GM12878 (cell line): ENCODE results near the gene FOXD1. TPM values are rescaled to one million over a fixed set of nuclear protein-coding genes. Genes with fewer than 3 reads are reported as not detected.

Experiments
- ATAC-seq: fragments of 200-7000 bp; cut with Tn5 transposase; 3 replicates; pipeline ENCODE4 v1.9.1; 2020; ENCODE audit warnings: mild to moderate bottlenecking, moderate library complexity
- BruUV-seq: library from RNA; stranded (reverse); fragments of 400-500 nt; replicated peaks from 2 replicates; lab custom pipeline; 2021; lab: Mats Ljungman, UMichigan
- CTCF ChIA-PET: fragments of 300-600 bp; sonication (Branson Sonifier 250); formaldehyde crosslinking; extraction: SDS; loops from one replicate; lab custom pipeline; 2021; ENCODE audit warnings: inconsistent platforms; lab: Yijun Ruan, JAX
- POLR2A ChIA-PET: fragments of 350-600 bp; formaldehyde crosslinking; extraction: SDS; loops from one replicate; lab custom pipeline; 2021; ENCODE audit warnings: inconsistent platforms; lab: Charles Lee
- RAD21 ChIA-PET: fragments of 300-600 bp; sonication (Branson Sonifier 250); formaldehyde crosslinking; loops from one replicate; lab custom pipeline; 2023; ENCODE audit warnings: antibody characterized with exemption; ENCODE audit not compliant: unreplicated experiment; lab: Charles Lee
- SMC1A ChIA-PET: fragments of 300-600 bp; sonication (Branson Sonifier 250); formaldehyde crosslinking; loops from one replicate; lab custom pipeline; 2023; ENCODE audit not compliant: unreplicated experiment, uncharacterized antibody; lab: Charles Lee
- DNase-seq: peaks from one replicate; pipeline ENCODE4 v3.0.0-alpha.2; 2011; ENCODE audit warnings: low read depth, low spot score
- FAIRE-seq: peaks from 3 replicates; lab custom pipeline; 2011; peaks lifted over from hg19 to GRCh38; lab: Jason Lieb, UNC
- H2AFZ ChIP-seq: 2 replicates; pipeline ENCODE4 v1.6.0; 2011; ENCODE audit warnings: low read depth, low read length, control low read depth; ENCODE audit not compliant: control insufficient read depth
- H3K27ac ChIP-seq: 2 replicates; pipeline ENCODE4 v1.5.1; 2011; ENCODE audit warnings: control low read depth; ENCODE audit not compliant: control insufficient read depth, insufficient read depth
- H3K27me3 ChIP-seq, 2 experiments: replicated peaks in 1 of 2; 2 replicates each; pipeline versions ENCODE4 v1.6.0 to v1.6.1; 2011; ENCODE audit warnings: low read length in 1 of 2; ENCODE audit not compliant: control insufficient read depth in 2 of 2, insufficient read depth in 2 of 2
- H3K36me3 ChIP-seq, 2 experiments: 2 replicates each; pipeline ENCODE4 v1.5.1; 2011; ENCODE audit warnings: low read length in 1 of 2; ENCODE audit not compliant: control insufficient read depth in 2 of 2, insufficient read depth in 2 of 2
- H3K4me1 ChIP-seq: 2 replicates; pipeline ENCODE4 v1.6.1; 2011; ENCODE audit warnings: mild to moderate bottlenecking, low read length, moderate library complexity, mixed read lengths; ENCODE audit not compliant: control insufficient read depth, insufficient read depth
- H3K4me2 ChIP-seq: 2 replicates; pipeline ENCODE4 v1.6.0; 2011; ENCODE audit warnings: control low read depth; ENCODE audit not compliant: control insufficient read depth, insufficient read depth
- H3K4me3 ChIP-seq: fragments of 200-600 bp; sonication (generic); 2 replicates; pipeline ENCODE4 v1.5.1; 2016
- H3K79me2 ChIP-seq: 2 replicates; pipeline ENCODE4 v1.6.0; 2011; ENCODE audit warnings: low read length; ENCODE audit not compliant: control insufficient read depth, insufficient read depth
- H3K9ac ChIP-seq: 2 replicates; pipeline ENCODE4 v1.8.0; 2011; ENCODE audit warnings: low read length, control low read depth, mixed read lengths; ENCODE audit not compliant: control insufficient read depth, insufficient read depth
- H3K9me3 ChIP-seq: replicated peaks from 3 replicates; pipeline ENCODE4 v1.5.1; 2011; ENCODE audit warnings: mild to moderate bottlenecking, low read length; ENCODE audit not compliant: control insufficient read depth, insufficient read depth
- H4K20me1 ChIP-seq: 2 replicates; pipeline ENCODE4 v1.6.0; 2011; ENCODE audit not compliant: control insufficient read depth, insufficient read depth
- BCL11A ChIP-seq: IDR thresholded peaks from 2 replicates; pipeline ENCODE4 v1.6.1; 2011; ENCODE audit warnings: low read depth, low read length
- BMI1 ChIP-seq: fragments of 450-650 bp; IDR thresholded peaks from 2 replicates; pipeline ENCODE4 v1.6.1; 2016; ENCODE audit warnings: mild to moderate bottlenecking, moderate library complexity, borderline replicate concordance
- EGR1 ChIP-seq, 2 experiments: IDR thresholded peaks; 1 replicate in 1 of 2; 2 replicates in 1 of 2; pipeline ENCODE4 v1.6.1; 2011 to 2012; ENCODE audit warnings: low read depth in 2 of 2, low read length in 2 of 2, borderline replicate concordance in 1 of 2, mild to moderate bottlenecking in 1 of 2, moderate library complexity in 1 of 2
- EP300 ChIP-seq, 2 experiments: fragments of 150-350 bp in 1 of 2; IDR thresholded peaks; 2 replicates each; pipeline ENCODE4 v1.6.1; 2011 to 2012; ENCODE audit warnings: low read depth in 2 of 2, low read length in 2 of 2, borderline replicate concordance in 1 of 2, improper control_type of control experiment in 1 of 2, inconsistent platforms in 1 of 2; ENCODE audit not compliant: control insufficient read depth in 1 of 2
- FOXK2 ChIP-seq: fragments of 450-650 bp; IDR thresholded peaks from 2 replicates; pipeline ENCODE4 v1.6.1; 2017; ENCODE audit warnings: mild to moderate bottlenecking, moderate library complexity
- HDAC6 ChIP-seq: fragments of 200-600 bp; sonication (generic); IDR thresholded peaks from one replicate; pipeline ENCODE4 v1.8.0; 2017; ENCODE audit warnings: antibody characterized with exemption; ENCODE audit not compliant: unreplicated experiment
- MTA2 ChIP-seq: fragments of 450-650 bp; IDR thresholded peaks from 2 replicates; pipeline ENCODE4 v1.6.1; 2016; ENCODE audit warnings: low read depth, mild to moderate bottlenecking, moderate library complexity
- NBN ChIP-seq: fragments of 450-650 bp; IDR thresholded peaks from 2 replicates; pipeline ENCODE4 v1.6.1; 2016
- POLR2A ChIP-seq: IDR thresholded peaks from 2 replicates; pipeline ENCODE4 v1.6.1; 2011; ENCODE audit warnings: low read depth, mild to moderate bottlenecking, low read length
- RBBP5 ChIP-seq: fragments of 200-600 bp; sonication (generic); conservative IDR thresholded peaks from 2 replicates; pipeline ENCODE4 v1.6.1; 2016
- SRF ChIP-seq, 2 experiments: IDR thresholded peaks; 2 replicates each; pipeline ENCODE4 v1.6.1; 2011; ENCODE audit warnings: low read depth in 2 of 2, low read length in 2 of 2, mild to moderate bottlenecking in 1 of 2, moderate library complexity in 1 of 2
- STAT1 ChIP-seq: fragments of 450-650 bp; conservative IDR thresholded peaks from 2 replicates; pipeline ENCODE4 v1.6.1; 2014; ENCODE audit warnings: antibody characterized with exemption, mild to moderate bottlenecking
- TCF7 ChIP-seq: IDR thresholded peaks from 2 replicates; pipeline ENCODE4 v1.6.1; 2014; ENCODE audit warnings: antibody characterized with exemption, borderline replicate concordance
- WGBS: methylation state at CpG from one replicate; pipeline ENCODE4 v1.1.6; 2016; ENCODE audit warnings: low lambda C conversion rate; ENCODE audit not compliant: insufficient replicate concordance, insufficient coverage; ENCODE audit errors: missing lambda C conversion rate; 5-methylcytosine and 5-hydroxymethylcytosine counted together
- in situ Hi-C: fragments of 300-500 bp; cut with MboI; formaldehyde crosslinking; loops from 9 replicates; pipeline ENCODE4 v1.14.3; 2018; ENCODE audit warnings: mixed read lengths
- intact Hi-C: fragments of 100-400 bp; cut with micrococcal nuclease; formaldehyde crosslinking; loops from one replicate; pipeline ENCODE4 v1.14.2; 2022; ENCODE audit not compliant: unreplicated experiment
- polyA plus RNA-seq, 11 experiments: library from polyadenylated mRNA; depleted of rRNA in 4 of 11; unstranded in 6 of 11; stranded (reverse) in 5 of 11; fragments of >200 nt; fragmentation: Nextera tagmentation in 4 of 11; fragmentation: Illumina TruSeq in 1 of 11; extraction: Ambion mirVana in 4 of 11; extraction: Trizol in 1 of 11; gene quantifications; 1 replicate in 1 of 11; 2 replicates in 10 of 11; pipeline versions ENCODE4 v1.2.1 to v1.2.3, GENCODE V29; 2011 to 2016; ENCODE audit warnings: inconsistent platforms in 2 of 11, missing spikeins in 2 of 11, low read depth in 1 of 11
- total RNA-seq, 4 experiments: library from RNA; depleted of rRNA in 3 of 4; stranded (reverse); fragments of >200 nt in 3 of 4; fragmentation: Illumina TruSeq in 1 of 4; extraction: Trizol in 1 of 4; gene quantifications; 2 replicates each; pipeline versions ENCODE4 v1.2.1 to v1.2.3, GENCODE V29; 2013 to 2021
- TF ChIP-seq, protein P1 (sequence below): IDR thresholded peaks from 2 replicates; pipeline ENCODE4 v1.6.1; 2012; ENCODE audit warnings: mild to moderate bottlenecking, low read depth, low read length
- TF ChIP-seq, protein P2 (sequence below): fragments of 450-650 bp; formaldehyde crosslinking; IDR thresholded peaks from 2 replicates; pipeline ENCODE4 v1.4.0; 2022; ENCODE audit warnings: mild to moderate bottlenecking, moderate library complexity
- TF ChIP-seq, protein P3 (sequence below): IDR thresholded peaks from 2 replicates; pipeline ENCODE4 v1.6.1; 2011; ENCODE audit warnings: low read depth, mild to moderate bottlenecking, low read length, moderate library complexity, borderline replicate concordance; ENCODE audit errors: extremely low read depth

FOXD1 gene
- total and polyA plus RNA-seq, 10 of the 15 experiments (the other 5 are each of a cell fraction or from before 2014, with no cell fraction given) = not detected

DNA sequence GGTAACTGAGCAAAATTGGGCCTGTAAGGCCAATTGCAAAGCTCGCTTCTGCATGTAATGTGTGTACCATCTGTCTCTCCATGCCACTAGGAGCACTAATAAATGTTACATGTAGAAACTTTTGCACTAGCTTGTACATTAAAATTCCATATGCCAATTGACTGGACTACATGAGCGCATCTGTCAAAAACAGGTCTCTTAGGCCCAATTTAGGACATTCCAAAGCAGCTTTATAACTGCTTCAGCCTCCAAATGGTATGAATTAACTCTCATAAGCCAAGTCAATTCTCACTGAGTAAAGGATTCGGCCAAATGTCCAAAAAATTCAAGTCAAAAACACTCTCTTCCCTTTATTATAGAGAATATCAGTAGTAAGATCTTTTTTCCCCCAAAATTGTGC, 23.5 kb upstream of the FOXD1 start:
- 32% methylated on average over 3 of the region's 3 CpGs for WGBS
- ChIA-PET RAD21 (no interaction called here), SMC1A (no interaction called here), CTCF (interaction anchor here (0.7 to 1.1 kb wide), 3 partner anchors 18 to 37 kb away, joined by 3 to 4 read pairs (median 3); no protein-coding TSS in a partner anchor), POLR2A (no interaction called here)
- no peak overlapping the region for H2AFZ ChIP-seq
- no peak overlapping the region for H3K4me2 ChIP-seq
- no peak for DNase-seq
- ATAC-seq = no peak
- H3K4me3 ChIP-seq = no peak overlapping the region
- no peaks in the 10 kb centered on the region for H3K36me3 ChIP-seq
- H3K9me3 ChIP-seq = no peaks in the 10 kb centered on the region; the same call in 2 of the 3 replicates
- H4K20me1 ChIP-seq = no peaks in the 10 kb centered on the region
- in situ Hi-C loops (no loop called here), intact Hi-C loops (no loop called here)
- no peaks in the 10 kb centered on the region for H3K4me1 ChIP-seq
- FAIRE-seq = no peak
- no TSS peak for BruUV-seq
- peaks cover 0 to 2% of the 10 kb centered on the region in 2 experiments; a peak in 1 of 4 replicates for H3K27me3 ChIP-seq
- no peak overlapping the region for H3K9ac ChIP-seq
- no peaks in the 10 kb centered on the region for H3K79me2 ChIP-seq
- H3K27ac ChIP-seq = no peak overlapping the region
- TF ChIP-seq NBN (no peak), SRF (IDR thresholded peaks at IDR 0.05; ENCODE audit: low read depth in 2 of 2, low read length in 2 of 2) (no peak), STAT1 (no peak), BMI1 (no peak), EP300 (IDR thresholded peaks at IDR 0.05; ENCODE audit: borderline replicate concordance in 1 of 2, control insufficient read depth in 1 of 2, low read depth in 2 of 2, low read length in 2 of 2) (no peak), HDAC6 (no peak), POLR2A (no peak), TCF7 (no peak), BCL11A (no peak), EGR1 (IDR thresholded peaks at IDR 0.05; ENCODE audit: borderline replicate concordance in 1 of 2, low read depth in 2 of 2, low read length in 2 of 2) (no peak), RBBP5 (no peak), MTA2 (no peak), FOXK2 (no peak)
- TF ChIP-seq, protein P1, sequence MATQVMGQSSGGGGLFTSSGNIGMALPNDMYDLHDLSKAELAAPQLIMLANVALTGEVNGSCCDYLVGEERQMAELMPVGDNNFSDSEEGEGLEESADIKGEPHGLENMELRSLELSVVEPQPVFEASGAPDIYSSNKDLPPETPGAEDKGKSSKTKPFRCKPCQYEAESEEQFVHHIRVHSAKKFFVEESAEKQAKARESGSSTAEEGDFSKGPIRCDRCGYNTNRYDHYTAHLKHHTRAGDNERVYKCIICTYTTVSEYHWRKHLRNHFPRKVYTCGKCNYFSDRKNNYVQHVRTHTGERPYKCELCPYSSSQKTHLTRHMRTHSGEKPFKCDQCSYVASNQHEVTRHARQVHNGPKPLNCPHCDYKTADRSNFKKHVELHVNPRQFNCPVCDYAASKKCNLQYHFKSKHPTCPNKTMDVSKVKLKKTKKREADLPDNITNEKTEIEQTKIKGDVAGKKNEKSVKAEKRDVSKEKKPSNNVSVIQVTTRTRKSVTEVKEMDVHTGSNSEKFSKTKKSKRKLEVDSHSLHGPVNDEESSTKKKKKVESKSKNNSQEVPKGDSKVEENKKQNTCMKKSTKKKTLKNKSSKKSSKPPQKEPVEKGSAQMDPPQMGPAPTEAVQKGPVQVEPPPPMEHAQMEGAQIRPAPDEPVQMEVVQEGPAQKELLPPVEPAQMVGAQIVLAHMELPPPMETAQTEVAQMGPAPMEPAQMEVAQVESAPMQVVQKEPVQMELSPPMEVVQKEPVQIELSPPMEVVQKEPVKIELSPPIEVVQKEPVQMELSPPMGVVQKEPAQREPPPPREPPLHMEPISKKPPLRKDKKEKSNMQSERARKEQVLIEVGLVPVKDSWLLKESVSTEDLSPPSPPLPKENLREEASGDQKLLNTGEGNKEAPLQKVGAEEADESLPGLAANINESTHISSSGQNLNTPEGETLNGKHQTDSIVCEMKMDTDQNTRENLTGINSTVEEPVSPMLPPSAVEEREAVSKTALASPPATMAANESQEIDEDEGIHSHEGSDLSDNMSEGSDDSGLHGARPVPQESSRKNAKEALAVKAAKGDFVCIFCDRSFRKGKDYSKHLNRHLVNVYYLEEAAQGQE = no peak
- TF ChIP-seq, protein P2, sequence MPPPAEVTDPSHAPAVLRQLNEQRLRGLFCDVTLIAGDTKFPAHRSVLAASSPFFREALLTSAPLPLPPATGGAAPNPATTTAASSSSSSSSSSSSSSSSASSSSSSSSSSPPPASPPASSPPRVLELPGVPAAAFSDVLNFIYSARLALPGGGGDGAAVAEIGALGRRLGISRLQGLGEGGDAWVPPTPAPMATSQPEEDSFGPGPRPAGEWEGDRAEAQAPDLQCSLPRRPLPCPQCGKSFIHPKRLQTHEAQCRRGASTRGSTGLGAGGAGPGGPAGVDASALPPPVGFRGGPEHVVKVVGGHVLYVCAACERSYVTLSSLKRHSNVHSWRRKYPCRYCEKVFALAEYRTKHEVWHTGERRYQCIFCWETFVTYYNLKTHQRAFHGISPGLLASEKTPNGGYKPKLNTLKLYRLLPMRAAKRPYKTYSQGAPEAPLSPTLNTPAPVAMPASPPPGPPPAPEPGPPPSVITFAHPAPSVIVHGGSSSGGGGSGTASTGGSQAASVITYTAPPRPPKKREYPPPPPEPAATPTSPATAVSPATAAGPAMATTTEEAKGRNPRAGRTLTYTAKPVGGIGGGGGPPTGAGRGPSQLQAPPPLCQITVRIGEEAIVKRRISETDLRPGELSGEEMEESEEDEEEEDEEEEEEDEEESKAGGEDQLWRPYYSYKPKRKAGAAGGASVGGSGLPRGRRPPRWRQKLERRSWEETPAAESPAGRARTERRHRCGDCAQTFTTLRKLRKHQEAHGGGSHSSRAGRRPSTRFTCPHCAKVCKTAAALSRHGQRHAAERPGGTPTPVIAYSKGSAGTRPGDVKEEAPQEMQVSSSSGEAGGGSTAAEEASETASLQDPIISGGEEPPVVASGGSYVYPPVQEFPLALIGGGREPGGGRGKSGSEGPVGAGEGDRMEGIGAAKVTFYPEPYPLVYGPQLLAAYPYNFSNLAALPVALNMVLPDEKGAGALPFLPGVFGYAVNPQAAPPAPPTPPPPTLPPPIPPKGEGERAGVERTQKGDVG (CRISPR knock-in tag) = no peak
- TF ChIP-seq, protein P3, sequence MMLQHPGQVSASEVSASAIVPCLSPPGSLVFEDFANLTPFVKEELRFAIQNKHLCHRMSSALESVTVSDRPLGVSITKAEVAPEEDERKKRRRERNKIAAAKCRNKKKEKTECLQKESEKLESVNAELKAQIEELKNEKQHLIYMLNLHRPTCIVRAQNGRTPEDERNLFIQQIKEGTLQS = no peak
